Naive B cell (primary cell): ENCODE measurements around the gene GPRIN3. TPM values are rescaled to one million over a fixed set of nuclear protein-coding genes. Genes with fewer than 3 reads are reported as not detected.
A peak's percentile ranks its signal among the peaks of the same experiment; 100 is the strongest.

Experiments
- ATAC-seq, 2 donors: fragments of 150-1000 bp; cut with Tn5 transposase; 2 replicates each; pipeline ENCODE4 v1.10.0; 2021; ENCODE audit warnings: low read depth in 2 of 2, mild to moderate bottlenecking in 2 of 2, moderate library complexity in 2 of 2
- DNase-seq: peaks from one replicate; pipeline ENCODE4 v3.0.0; 2022
- H3K27ac Mint-ChIP-seq, 6 donors: one replicate each; pipeline ENCODE4 v1.8.0; 2020 to 2022; ENCODE audit warnings: mild to moderate bottlenecking in 6 of 6, mixed read lengths in 6 of 6, moderate library complexity in 5 of 6, inconsistent platforms in 2 of 6
- H3K27me3 Mint-ChIP-seq, 3 donors: one replicate each; pipeline ENCODE4 v1.8.0; 2021 to 2022; ENCODE audit warnings: mixed read lengths in 3 of 3, mild to moderate bottlenecking in 1 of 3
- H3K36me3 Mint-ChIP-seq, 2 donors: one replicate each; pipeline ENCODE4 v1.8.0; 2020 to 2022; ENCODE audit warnings: mixed read lengths in 2 of 2, inconsistent platforms in 1 of 2, mild to moderate bottlenecking in 1 of 2
- H3K4me1 Mint-ChIP-seq, 3 donors: one replicate each; pipeline ENCODE4 v1.8.0; 2020 to 2022; ENCODE audit warnings: mixed read lengths in 3 of 3, inconsistent platforms in 1 of 3, mild to moderate bottlenecking in 1 of 3, moderate library complexity in 1 of 3
- H3K4me3 Mint-ChIP-seq, 8 donors: one replicate each; pipeline ENCODE4 v1.8.0; 2020 to 2022; ENCODE audit warnings: mild to moderate bottlenecking in 8 of 8, mixed read lengths in 8 of 8, moderate library complexity in 8 of 8, inconsistent platforms in 2 of 8
- H3K9me3 Mint-ChIP-seq, 7 donors: one replicate each; pipeline ENCODE4 v1.8.0; 2020 to 2022; ENCODE audit warnings: mixed read lengths in 7 of 7, mild to moderate bottlenecking in 5 of 7, inconsistent platforms in 2 of 7, moderate library complexity in 1 of 7
- polyA plus RNA-seq, 6 donors: library from polyadenylated mRNA; unstranded; fragments of 300-500 nt; fragmentation: Illumina TruSeq; gene quantifications; one replicate each; pipeline ENCODE4 v1.2.3, GENCODE V29; 2021; ENCODE audit warnings: low read depth in 6 of 6

Gene GPRIN3
- polyA plus RNA-seq, 6 donors from 2014 or later: 0.06 to 0.16 TPM; not detected in 4

DNA sequence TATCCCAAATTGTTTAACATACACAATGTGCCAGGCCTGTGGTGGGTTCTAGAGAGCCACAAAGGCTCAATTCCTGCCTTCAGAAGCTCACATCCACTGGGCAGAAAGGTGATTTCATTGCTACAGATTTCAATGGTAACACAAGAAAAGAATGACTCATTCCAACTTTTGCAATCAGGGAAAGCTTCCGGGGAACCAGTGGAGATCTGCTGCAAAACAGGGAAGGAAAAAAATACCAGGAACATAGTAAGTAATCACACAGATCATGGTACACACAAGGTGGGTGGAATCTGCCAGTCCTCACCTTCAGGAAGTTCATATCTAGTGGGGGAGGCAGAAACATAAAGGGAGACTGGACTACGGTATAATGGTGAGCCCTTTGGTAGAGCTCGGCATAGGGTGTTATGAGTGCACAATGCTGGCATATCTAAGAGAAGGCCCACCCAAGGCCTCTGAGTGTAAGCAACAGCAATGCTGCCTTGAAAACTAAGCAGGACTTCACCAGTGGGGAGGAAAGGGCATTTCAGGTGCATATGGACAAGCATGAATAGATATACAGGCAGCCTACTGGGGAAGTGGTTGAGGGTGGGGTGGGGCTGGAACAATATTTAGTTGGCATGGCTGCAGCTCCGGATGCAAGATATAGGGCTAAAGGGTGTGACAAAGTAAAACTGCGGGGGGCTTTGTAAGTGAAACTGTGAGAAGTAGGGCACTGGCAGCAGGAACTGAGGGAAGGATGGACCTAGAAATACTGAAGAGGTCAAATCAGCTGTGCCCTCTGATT lies 24.2 kb downstream of the GPRIN3 start:
- Mint-ChIP-seq H3K27ac (peak overlapping the region; percentile 1 to 62 (median 13)), H3K4me1 (peaks cover 14 to 17% (median 17%) of the 10 kb centered on the region in 3 donors), H3K36me3 (no peaks in the 10 kb centered on the region), H3K4me3 (peak overlapping the region in 2 of 8 donors; percentile 15 to 32), H3K9me3 (no peaks in the 10 kb centered on the region), H3K27me3 (peaks cover 7 to 14% (median 8%) of the 10 kb centered on the region in 3 donors)
- DNase-seq (no peak), ATAC-seq (peak; percentile 76 to 78)

DNA sequence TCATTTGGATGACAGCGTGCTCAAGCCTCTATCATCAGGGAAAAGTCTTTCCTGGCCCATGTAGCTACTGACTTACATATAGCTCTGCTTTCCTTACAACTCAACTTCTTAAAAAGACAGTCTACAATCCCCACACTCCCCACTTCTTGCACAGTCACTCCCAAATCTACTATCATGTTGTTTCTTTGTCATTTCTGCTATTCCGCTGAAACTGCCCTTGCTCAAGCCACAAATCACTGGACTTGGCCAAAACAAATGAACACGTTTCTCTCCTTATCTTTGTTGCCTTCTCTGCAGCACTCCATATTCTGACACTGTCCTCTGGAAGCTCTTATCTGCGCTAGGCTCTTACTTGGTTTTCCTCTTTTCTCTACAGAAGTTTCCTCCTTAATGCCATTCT lies 28.2 kb downstream of the GPRIN3 start:
- peaks cover 0 to 14% (median 0%) of the 10 kb centered on the region in 3 donors for H3K27me3 Mint-ChIP-seq
- peaks cover 0 to 4% (median 0%) of the 10 kb centered on the region in 7 donors for H3K9me3 Mint-ChIP-seq
- no peak overlapping the region for H3K4me3 Mint-ChIP-seq
- ATAC-seq (no peak), DNase-seq (no peak)
- H3K36me3 Mint-ChIP-seq: peaks cover 6 to 7% of the 10 kb centered on the region in 2 donors
- H3K4me1 Mint-ChIP-seq: peaks cover 9 to 10% (median 9%) of the 10 kb centered on the region in 3 donors
- H3K27ac Mint-ChIP-seq: no peak overlapping the region

DNA sequence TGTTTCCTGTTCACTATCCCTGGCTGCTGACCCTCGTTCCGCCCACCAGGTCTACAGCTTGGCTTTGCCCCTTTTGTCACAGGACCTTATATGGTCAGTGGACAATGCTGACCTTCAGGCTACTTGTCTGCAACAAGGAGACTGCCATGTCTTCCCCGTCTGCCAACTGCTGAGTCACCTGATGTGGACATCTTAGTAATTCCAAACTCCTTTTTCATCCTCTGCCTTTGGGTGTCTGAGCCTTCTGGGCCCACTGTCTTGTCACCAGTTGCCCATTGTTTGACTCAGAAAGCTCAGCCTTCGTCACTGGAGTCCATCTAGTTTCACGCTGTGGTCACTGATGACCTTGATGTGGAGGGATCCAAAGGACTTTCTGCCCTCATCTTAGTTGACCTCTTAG lies 30.2 kb downstream of the GPRIN3 start:
- ATAC-seq (no peak), DNase-seq (no peak)
- Mint-ChIP-seq H3K4me3 (no peak overlapping the region), H3K27me3 (peaks cover 0 to 9% (median 0%) of the 10 kb centered on the region in 3 donors), H3K4me1 (no peaks in the 10 kb centered on the region), H3K36me3 (peaks cover 6 to 7% of the 10 kb centered on the region in 2 donors), H3K27ac (peak overlapping the region in 1 of 6 donors; percentile 8), H3K9me3 (peaks cover 0 to 4% (median 0%) of the 10 kb centered on the region in 7 donors)

DNA sequence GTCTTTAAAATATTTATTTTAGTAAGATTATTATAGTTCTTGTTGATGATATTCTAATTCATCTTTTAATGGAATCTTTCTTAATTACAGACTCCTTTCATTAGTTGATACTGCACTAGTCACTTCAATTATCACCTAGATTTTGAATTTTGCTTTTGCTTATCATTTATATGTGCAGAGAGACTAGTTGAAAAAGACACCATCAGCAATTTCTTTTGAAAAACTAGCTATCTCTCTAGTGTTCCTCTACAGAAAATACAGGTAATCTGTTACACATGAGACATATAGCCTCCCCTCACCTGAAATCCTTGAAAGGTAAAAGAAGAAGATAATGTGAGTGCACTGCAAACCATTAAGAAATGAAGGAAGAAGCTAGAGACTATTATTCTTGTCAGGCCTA lies 31.3 kb downstream of the GPRIN3 start:
- Mint-ChIP-seq H3K27me3 (peaks cover 0 to 9% (median 0%) of the 10 kb centered on the region in 3 donors), H3K9me3 (peaks cover 0 to 4% (median 0%) of the 10 kb centered on the region in 7 donors), H3K4me1 (no peaks in the 10 kb centered on the region), H3K27ac (no peak overlapping the region), H3K4me3 (no peak overlapping the region), H3K36me3 (peaks cover 6 to 7% of the 10 kb centered on the region in 2 donors)
- DNase-seq (no peak), ATAC-seq (no peak)

DNA sequence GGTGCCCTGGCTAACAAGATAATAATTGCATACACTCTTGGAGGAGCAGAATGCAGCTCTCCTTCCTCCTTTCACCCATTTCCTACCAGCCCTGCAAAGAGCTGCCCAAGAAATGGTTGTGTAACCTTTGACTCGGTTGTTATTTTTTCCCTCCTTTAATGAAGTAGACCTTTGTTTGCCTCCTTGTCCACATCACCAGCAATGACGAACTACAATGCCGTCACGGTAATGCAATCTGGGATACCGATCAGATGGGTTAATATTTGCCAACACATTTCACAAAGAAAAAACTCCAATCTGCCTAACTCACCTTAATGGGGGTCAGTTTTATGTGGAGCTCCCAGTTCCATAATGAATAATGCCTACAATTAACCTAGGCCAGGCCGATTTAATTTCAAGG lies 32.0 kb downstream of the GPRIN3 start:
- peaks cover 6 to 7% of the 10 kb centered on the region in 2 donors for H3K36me3 Mint-ChIP-seq
- peaks cover 0 to 9% (median 0%) of the 10 kb centered on the region in 3 donors for H3K27me3 Mint-ChIP-seq
- ATAC-seq (no peak), DNase-seq (no peak)
- H3K4me3 Mint-ChIP-seq: no peak overlapping the region
- H3K4me1 Mint-ChIP-seq: no peaks in the 10 kb centered on the region
- H3K27ac Mint-ChIP-seq: no peak overlapping the region
- H3K9me3 Mint-ChIP-seq: peaks cover 0 to 4% (median 0%) of the 10 kb centered on the region in 7 donors

DNA sequence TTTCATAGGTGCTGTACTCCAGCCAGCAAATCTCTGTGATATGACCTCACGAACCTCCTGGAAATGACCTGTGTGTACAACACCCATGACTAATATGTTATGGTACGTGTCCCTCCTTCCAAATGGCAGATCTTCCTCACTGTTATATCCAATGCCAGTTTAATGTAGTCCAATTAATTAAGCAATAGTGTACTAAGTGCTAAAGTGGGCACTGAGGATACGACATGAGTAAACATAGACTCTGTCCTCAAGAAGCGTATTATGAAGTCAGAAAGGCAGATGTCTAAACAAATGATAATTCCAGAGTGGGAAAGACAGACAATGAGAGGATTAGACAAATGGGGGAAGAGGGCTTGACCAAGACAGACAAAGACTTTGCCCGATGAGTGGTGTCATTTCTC lies 33.9 kb downstream of the GPRIN3 start:
- no peaks in the 10 kb centered on the region for H3K4me1 Mint-ChIP-seq
- peaks cover 0 to 4% (median 0%) of the 10 kb centered on the region in 7 donors for H3K9me3 Mint-ChIP-seq
- H3K36me3 Mint-ChIP-seq: peaks cover 6 to 7% of the 10 kb centered on the region in 2 donors
- H3K27me3 Mint-ChIP-seq: peaks cover 0 to 9% (median 0%) of the 10 kb centered on the region in 3 donors
- DNase-seq (no peak), ATAC-seq (no peak)
- H3K27ac Mint-ChIP-seq: no peak overlapping the region
- no peak overlapping the region for H3K4me3 Mint-ChIP-seq

DNA sequence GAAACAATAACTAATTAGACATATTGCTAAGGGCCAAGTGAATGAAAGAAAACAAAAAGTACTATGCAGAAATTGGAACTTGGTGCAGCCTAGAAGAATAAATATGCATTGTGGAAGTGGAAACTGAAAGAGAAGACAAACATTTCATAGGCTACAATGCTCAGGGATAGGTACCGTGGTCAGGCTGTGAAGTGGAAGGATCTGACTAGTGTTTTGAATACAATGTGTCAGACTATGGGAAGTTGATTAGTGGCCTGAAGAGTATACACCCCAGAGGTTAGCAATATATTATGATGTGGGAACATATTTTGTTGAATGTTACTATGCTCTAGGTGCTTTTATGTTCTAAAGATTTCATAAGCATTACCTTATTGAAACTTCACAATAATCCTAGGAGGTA lies 36.8 kb downstream of the GPRIN3 start:
- Mint-ChIP-seq H3K4me1 (no peaks in the 10 kb centered on the region), H3K36me3 (no peaks in the 10 kb centered on the region), H3K4me3 (no peak overlapping the region), H3K27ac (no peak overlapping the region), H3K9me3 (no peaks in the 10 kb centered on the region), H3K27me3 (peaks cover 0 to 14% (median 0%) of the 10 kb centered on the region in 3 donors)
- DNase-seq (no peak), ATAC-seq (peak in 1 of 2 donors; percentile 21)

DNA sequence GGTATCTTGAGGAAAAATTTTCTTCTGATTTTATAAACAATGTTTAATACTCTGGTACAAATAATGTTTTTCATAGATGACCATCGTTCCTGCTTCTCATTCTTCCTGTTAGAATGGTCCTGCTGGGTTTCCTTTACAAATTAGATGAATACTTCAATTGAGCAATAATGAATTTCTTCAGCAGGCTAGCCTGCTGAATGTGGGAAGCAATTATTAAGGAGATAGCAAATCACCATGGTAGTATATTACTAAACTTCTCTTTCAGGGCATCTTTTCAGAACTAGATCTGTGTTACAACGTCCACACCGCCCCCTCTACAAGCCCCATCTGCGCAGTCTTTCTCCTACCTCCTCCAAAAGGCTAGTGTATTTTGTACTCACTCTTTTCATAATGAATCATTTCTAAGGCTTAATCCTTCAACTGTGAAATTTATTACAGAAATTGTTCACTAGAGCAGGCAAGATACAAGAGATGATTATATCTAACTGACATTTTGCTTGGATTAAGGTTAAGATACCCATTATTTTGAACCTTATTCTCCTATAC lies 38.4 kb downstream of the GPRIN3 start:
- Mint-ChIP-seq H3K27ac (no peak overlapping the region), H3K36me3 (no peaks in the 10 kb centered on the region), H3K27me3 (peaks cover 0 to 10% (median 0%) of the 10 kb centered on the region in 3 donors), H3K4me3 (no peak overlapping the region), H3K9me3 (no peaks in the 10 kb centered on the region), H3K4me1 (no peaks in the 10 kb centered on the region)
- no peak for ATAC-seq
- no peak for DNase-seq

DNA sequence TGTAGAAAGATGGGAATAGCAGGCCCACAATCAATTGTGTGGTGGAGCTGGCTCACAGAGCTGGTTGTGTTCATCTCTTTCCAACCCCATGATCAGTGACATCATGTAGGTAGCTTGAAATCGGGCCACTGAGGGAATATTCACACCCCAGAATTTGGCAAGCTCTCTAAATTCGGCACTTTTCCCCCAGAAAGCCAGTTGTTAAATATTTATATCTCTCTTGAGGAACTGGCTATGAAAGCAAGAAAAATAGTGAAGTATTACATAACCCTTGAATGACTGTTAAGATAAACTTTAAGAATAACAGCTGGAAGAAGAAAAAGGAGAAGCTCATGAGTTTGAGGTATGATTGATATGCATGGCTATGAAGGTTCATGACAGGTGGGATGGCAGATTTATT lies 38.9 kb downstream of the GPRIN3 start:
- peaks cover 0 to 10% (median 0%) of the 10 kb centered on the region in 3 donors for H3K27me3 Mint-ChIP-seq
- DNase-seq: no peak
- no peak overlapping the region for H3K27ac Mint-ChIP-seq
- ATAC-seq: no peak
- H3K36me3 Mint-ChIP-seq: no peaks in the 10 kb centered on the region
- H3K9me3 Mint-ChIP-seq: no peaks in the 10 kb centered on the region
- H3K4me1 Mint-ChIP-seq: no peaks in the 10 kb centered on the region
- no peak overlapping the region for H3K4me3 Mint-ChIP-seq

DNA sequence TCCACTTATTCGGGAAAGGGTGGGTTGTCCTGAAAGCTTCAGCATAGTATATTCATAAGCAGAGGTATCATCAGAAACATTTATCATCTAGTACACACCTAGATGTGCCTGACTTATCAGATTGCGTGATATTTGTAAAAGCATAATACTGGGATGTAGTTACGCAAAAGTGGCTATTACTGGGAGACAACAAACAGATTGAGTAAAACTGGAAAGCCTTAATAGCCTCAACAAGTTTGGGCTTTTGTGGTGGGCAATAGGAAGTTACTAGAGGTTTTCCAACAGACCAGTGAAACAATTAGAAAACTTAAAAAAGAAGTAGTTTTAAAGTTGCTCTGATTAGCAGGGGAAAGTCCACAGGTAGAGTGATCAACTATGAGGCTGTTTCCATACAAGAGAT lies 39.8 kb downstream of the GPRIN3 start:
- ATAC-seq: no peak
- Mint-ChIP-seq H3K9me3 (no peaks in the 10 kb centered on the region), H3K36me3 (no peaks in the 10 kb centered on the region), H3K27ac (no peak overlapping the region), H3K4me3 (no peak overlapping the region), H3K27me3 (peaks cover 0 to 10% (median 0%) of the 10 kb centered on the region in 3 donors), H3K4me1 (no peaks in the 10 kb centered on the region)
- no peak for DNase-seq

DNA sequence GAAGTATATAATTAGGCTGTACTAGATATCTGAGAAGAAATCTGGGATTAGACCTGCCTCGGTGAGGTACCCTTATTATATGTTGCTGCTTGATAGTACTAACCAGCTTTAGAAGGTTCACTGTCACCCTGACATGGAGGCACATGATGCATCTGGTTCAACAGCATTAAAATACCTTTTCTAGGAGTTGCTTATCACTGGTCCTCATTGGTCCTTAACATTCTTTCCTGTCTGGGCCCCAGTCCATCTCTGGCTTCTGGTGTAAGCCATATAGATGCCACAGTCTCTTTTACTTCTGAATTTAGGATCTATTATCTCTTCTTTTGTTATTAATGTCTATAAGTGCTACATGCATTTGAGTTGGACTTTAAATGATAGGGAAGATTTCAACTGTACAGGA lies 40.2 kb downstream of the GPRIN3 start:
- no peak for ATAC-seq

DNA sequence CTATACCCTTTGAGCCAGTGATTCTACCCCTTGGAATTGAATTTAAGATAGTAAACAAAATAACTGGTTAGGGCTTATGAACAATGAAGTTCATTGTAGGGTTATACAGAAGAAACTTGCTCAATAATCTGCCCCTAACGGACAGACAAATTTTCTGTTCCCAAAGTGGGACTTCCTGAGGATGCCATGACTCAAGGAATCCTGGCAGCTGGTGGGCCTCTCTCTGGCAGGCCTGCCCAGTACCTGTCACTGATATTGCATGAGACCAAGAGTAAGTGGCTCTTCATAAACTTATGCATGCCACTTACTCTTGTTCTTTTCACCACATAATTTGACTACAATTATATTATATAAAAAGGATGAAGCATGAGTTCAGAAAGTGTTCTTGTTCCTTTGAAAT lies 41.5 kb downstream of the GPRIN3 start:
- H3K36me3 Mint-ChIP-seq: no peaks in the 10 kb centered on the region
- peaks cover 0 to 10% (median 0%) of the 10 kb centered on the region in 3 donors for H3K27me3 Mint-ChIP-seq
- H3K27ac Mint-ChIP-seq: no peak overlapping the region
- H3K9me3 Mint-ChIP-seq: no peaks in the 10 kb centered on the region
- no peaks in the 10 kb centered on the region for H3K4me1 Mint-ChIP-seq
- no peak for DNase-seq
- no peak for ATAC-seq
- H3K4me3 Mint-ChIP-seq: no peak overlapping the region

More for the DNA sequence above, 40.2 kb downstream of the GPRIN3 start:
- Mint-ChIP-seq H3K9me3 (no peaks in the 10 kb centered on the region), H3K36me3 (no peaks in the 10 kb centered on the region), H3K27me3 (peaks cover 0 to 10% (median 0%) of the 10 kb centered on the region in 3 donors), H3K4me1 (no peaks in the 10 kb centered on the region), H3K4me3 (no peak overlapping the region), H3K27ac (no peak overlapping the region)
- DNase-seq: no peak

DNA sequence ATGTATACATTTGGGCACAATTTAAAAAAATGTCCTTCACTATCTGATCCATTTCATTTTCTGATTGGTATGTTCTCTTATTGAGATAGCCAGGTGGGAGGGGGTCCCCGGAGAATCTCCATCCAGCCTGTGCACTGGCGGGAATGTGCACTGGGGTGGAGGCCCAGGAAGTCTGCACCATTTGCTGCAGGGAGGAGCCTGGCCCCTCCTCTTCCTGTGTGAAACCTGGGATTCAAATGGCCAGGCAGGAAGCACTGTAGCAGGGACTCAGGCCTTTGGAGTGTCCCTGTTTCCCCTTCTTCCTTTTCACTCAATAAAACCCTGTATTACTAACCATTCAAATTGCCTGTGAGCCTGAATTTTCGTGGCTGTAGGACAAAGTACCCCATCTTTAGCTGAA lies 44.3 kb downstream of the GPRIN3 start:
- Mint-ChIP-seq H3K27me3 (peaks cover 0 to 10% (median 0%) of the 10 kb centered on the region in 3 donors), H3K27ac (no peak overlapping the region), H3K4me3 (no peak overlapping the region), H3K36me3 (no peaks in the 10 kb centered on the region), H3K4me1 (no peaks in the 10 kb centered on the region), H3K9me3 (no peaks in the 10 kb centered on the region)
- ATAC-seq (no peak), DNase-seq (no peak)
